ENCODE measurements around the gene ULBP2.
"Not testable (repeated sequence)": the region's sequence is repeated elsewhere in the genome, so short reads cannot be mapped to it uniquely, and the experiment has no call there.

Gene ULBP2

GRCh38 chr6:149909701-149910470 is 31.9 kb upstream of the ULBP2 start:
- no peak for DNase-seq (ENCODE audit: low spot score)

- DNase-seq (ENCODE audit: low spot score), result no peak
Measured at GRCh38 chr6:149910721-149911151, 31.1 kb upstream of the ULBP2 start.

GRCh38 chr6:149912680-149913079 is 29.1 kb upstream of the ULBP2 start:
- DNase-seq (ENCODE audit: low spot score), result not testable (repeated sequence)

- DNase-seq (ENCODE audit: low spot score), result no peak
Measured at GRCh38 chr6:149913085-149913484, 28.7 kb upstream of the ULBP2 start.

GRCh38 chr6:149913540-149914240 is 28.1 kb upstream of the ULBP2 start:
- DNase-seq (ENCODE audit: low spot score), result no peak

GRCh38 chr6:149915970-149916865 is 25.6 kb upstream of the ULBP2 start:
- DNase-seq (ENCODE audit: low spot score), result no peak

GRCh38 chr6:149917679-149918078 is 24.1 kb upstream of the ULBP2 start:
- DNase-seq (ENCODE audit: low spot score), result no peak

- DNase-seq (ENCODE audit: low spot score), result no peak
Measured at GRCh38 chr6:149918151-149918905, 23.5 kb upstream of the ULBP2 start.

- not testable (repeated sequence) for DNase-seq (ENCODE audit: low spot score)
Measured at GRCh38 chr6:149919126-149919833, 22.5 kb upstream of the ULBP2 start.

- DNase-seq (ENCODE audit: low spot score), result no peak
Measured at GRCh38 chr6:149919834-149920225, 22.0 kb upstream of the ULBP2 start.

GRCh38 chr6:149921361-149921760 is 20.5 kb upstream of the ULBP2 start:
- no peak for DNase-seq (ENCODE audit: low spot score)

- DNase-seq (ENCODE audit: low spot score), result not testable (repeated sequence)
Measured at GRCh38 chr6:149922091-149922490, 19.7 kb upstream of the ULBP2 start.

- peak; percentile 68 for DNase-seq (ENCODE audit: low spot score)
Measured at GRCh38 chr6:149922642-149923326, 19.0 kb upstream of the ULBP2 start, which contains the start of gene RAET1G. TSS of gene RAET1G (minus strand) at chr6:149923121. CDS start at chr6:149923010, 111 bp downstream.

- no peak for DNase-seq (ENCODE audit: low spot score)
Measured at GRCh38 chr6:149923327-149923986, 18.4 kb upstream of the ULBP2 start.

- no peak for DNase-seq (ENCODE audit: low spot score)
Measured at GRCh38 chr6:149924206-149924932, 17.4 kb upstream of the ULBP2 start.

GRCh38 chr6:149924933-149925252 is 16.9 kb upstream of the ULBP2 start:
- DNase-seq (ENCODE audit: low spot score), result no peak

GRCh38 chr6:149925253-149925973 is 16.4 kb upstream of the ULBP2 start:
- no peak for DNase-seq (ENCODE audit: low spot score)

GRCh38 chr6:149925974-149926777 is 15.6 kb upstream of the ULBP2 start:
- DNase-seq (ENCODE audit: low spot score), result peak; percentile 33

All from putamen (tissue), 1 donor.